ENCODE results near the gene RNASET2. TPM values are rescaled to one million over a fixed set of nuclear protein-coding genes. Genes with fewer than 3 reads are reported as not detected.

The RNASET2 gene
- total RNA-seq, 1 donor from 2014 or later, result 28.9 TPM

GRCh38 chr6:166976636-166977035, 20.3 kb upstream of the RNASET2 start:
- Histone ChIP-seq H3K9ac (no peak overlapping the region), H3K4me1 (no peaks in the 10 kb centered on the region), H3K79me2 (ENCODE audit: low read depth) (no peaks in the 10 kb centered on the region), H3K9me3 (ENCODE audit: low read depth) (no peaks in the 10 kb centered on the region), H3F3A (ENCODE audit: low read depth) (no peaks in the 10 kb centered on the region), H3K4me3 (no peak overlapping the region), H4K20me1 (ENCODE audit: low read depth) (no peaks in the 10 kb centered on the region), H3K27ac (no peak overlapping the region), H2AFZ (replicated peaks) (no peak overlapping the region), H3K36me3 (no peaks in the 10 kb centered on the region), H3K4me2 (no peak overlapping the region), H3K27me3 (no peaks in the 10 kb centered on the region)
- Mint-ChIP-seq H3K9me3 (peaks cover 2% of the 10 kb centered on the region), H3K27me3 (ENCODE audit: insufficient read depth, low read depth) (peaks cover 3% of the 10 kb centered on the region), H3K4me1 (no peaks in the 10 kb centered on the region), H3K36me3 (peaks cover 44% of the 10 kb centered on the region), H3K27ac (no peak overlapping the region), H3K4me3 (no peak overlapping the region)
- no peak for DNase-seq (ENCODE audit: low spot score)
- TF ChIP-seq EZH2 (IDR thresholded peaks at IDR 0.05), result no peak
- no peak for TF ChIP-seq CTCF (IDR thresholded peaks at IDR 0.05)
- TF ChIP-seq EZH2phosphoT487 (IDR thresholded peaks at IDR 0.05), result no peak

- Histone ChIP-seq H3K4me3 (no peak overlapping the region), H3K27ac (no peak overlapping the region), H3K79me2 (ENCODE audit: low read depth) (no peaks in the 10 kb centered on the region), H3K4me2 (no peak overlapping the region), H3K36me3 (peaks cover 4% of the 10 kb centered on the region), H3K4me1 (no peaks in the 10 kb centered on the region), H4K20me1 (ENCODE audit: low read depth) (no peaks in the 10 kb centered on the region), H2AFZ (replicated peaks) (no peak overlapping the region), H3K9ac (no peak overlapping the region), H3F3A (ENCODE audit: low read depth) (no peaks in the 10 kb centered on the region), H3K27me3 (no peaks in the 10 kb centered on the region), H3K9me3 (ENCODE audit: low read depth) (no peaks in the 10 kb centered on the region)
- Mint-ChIP-seq H3K36me3 (peaks cover 47% of the 10 kb centered on the region), H3K4me1 (no peaks in the 10 kb centered on the region), H3K27ac (no peak overlapping the region), H3K9me3 (peaks cover 9% of the 10 kb centered on the region), H3K27me3 (ENCODE audit: insufficient read depth, low read depth) (peaks cover 3% of the 10 kb centered on the region), H3K4me3 (no peak overlapping the region)
- TF ChIP-seq EZH2phosphoT487 (IDR thresholded peaks at IDR 0.05) (no peak), EZH2 (IDR thresholded peaks at IDR 0.05) (no peak), CTCF (IDR thresholded peaks at IDR 0.05) (no peak)
- DNase-seq (ENCODE audit: low spot score), result no peak
Observed at GRCh38 chr6:166972101-166972500, 15.8 kb upstream of the RNASET2 start.

GRCh38 chr6:166971271-166971670, 14.9 kb upstream of the RNASET2 start:
- H3K4me1 Mint-ChIP-seq, result no peaks in the 10 kb centered on the region
- H2AFZ ChIP-seq (replicated peaks), result no peak overlapping the region
- H4K20me1 ChIP-seq (ENCODE audit: low read depth), result no peaks in the 10 kb centered on the region
- no peak for DNase-seq (ENCODE audit: low spot score)
- no peaks in the 10 kb centered on the region for H3K79me2 ChIP-seq (ENCODE audit: low read depth)
- TF ChIP-seq EZH2phosphoT487 (IDR thresholded peaks at IDR 0.05) (no peak), EZH2 (IDR thresholded peaks at IDR 0.05) (no peak), CTCF (IDR thresholded peaks at IDR 0.05) (no peak)
- H3K36me3 Mint-ChIP-seq, result peaks cover 50% of the 10 kb centered on the region
- no peak overlapping the region for H3K4me2 ChIP-seq
- peaks cover 4% of the 10 kb centered on the region for H3K36me3 ChIP-seq
- no peaks in the 10 kb centered on the region for H3K4me1 ChIP-seq
- H3F3A ChIP-seq (ENCODE audit: low read depth), result no peaks in the 10 kb centered on the region
- H3K27ac ChIP-seq, result no peak overlapping the region
- no peak overlapping the region for H3K4me3 Mint-ChIP-seq
- no peak overlapping the region for H3K4me3 ChIP-seq
- H3K9ac ChIP-seq, result no peak overlapping the region
- peaks cover 17% of the 10 kb centered on the region for H3K9me3 Mint-ChIP-seq
- H3K27ac Mint-ChIP-seq, result no peak overlapping the region
- H3K27me3 Mint-ChIP-seq (ENCODE audit: insufficient read depth, low read depth), result peaks cover 3% of the 10 kb centered on the region
- H3K27me3 ChIP-seq, result no peaks in the 10 kb centered on the region
- peaks cover 3% of the 10 kb centered on the region for H3K9me3 ChIP-seq (ENCODE audit: low read depth)

Measured in neural progenitor cell (in vitro differentiated cells).